Measurements from ENCODE around the gene SLC44A4.

SLC44A4 gene

DNA sequence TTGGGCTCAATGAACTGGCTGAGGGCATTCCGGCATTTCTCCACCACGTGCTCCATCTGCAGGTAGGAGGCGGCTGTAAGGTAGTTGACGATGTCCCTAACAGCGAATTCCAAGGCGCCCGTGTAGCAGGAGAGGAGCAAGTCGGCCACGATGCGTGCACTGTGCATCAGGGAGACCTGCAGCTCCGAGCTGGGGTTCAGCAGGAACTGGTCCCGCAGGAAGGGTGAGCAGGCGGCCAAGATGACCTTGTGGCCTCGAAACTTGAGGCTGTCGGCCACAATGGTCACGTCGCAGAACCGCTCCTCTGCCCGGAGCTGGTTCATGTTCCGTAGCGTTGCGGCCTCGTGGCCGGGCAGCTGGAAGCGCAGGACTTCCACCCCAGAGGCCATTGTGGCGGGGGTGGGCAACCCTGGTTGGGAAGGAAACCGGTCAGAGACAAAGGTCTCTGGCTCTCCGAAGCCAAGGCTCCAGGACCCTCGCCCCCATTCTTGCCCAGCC lies 22.2 kb upstream of the SLC44A4 start:
- DNase-seq, result no peak

DNA sequence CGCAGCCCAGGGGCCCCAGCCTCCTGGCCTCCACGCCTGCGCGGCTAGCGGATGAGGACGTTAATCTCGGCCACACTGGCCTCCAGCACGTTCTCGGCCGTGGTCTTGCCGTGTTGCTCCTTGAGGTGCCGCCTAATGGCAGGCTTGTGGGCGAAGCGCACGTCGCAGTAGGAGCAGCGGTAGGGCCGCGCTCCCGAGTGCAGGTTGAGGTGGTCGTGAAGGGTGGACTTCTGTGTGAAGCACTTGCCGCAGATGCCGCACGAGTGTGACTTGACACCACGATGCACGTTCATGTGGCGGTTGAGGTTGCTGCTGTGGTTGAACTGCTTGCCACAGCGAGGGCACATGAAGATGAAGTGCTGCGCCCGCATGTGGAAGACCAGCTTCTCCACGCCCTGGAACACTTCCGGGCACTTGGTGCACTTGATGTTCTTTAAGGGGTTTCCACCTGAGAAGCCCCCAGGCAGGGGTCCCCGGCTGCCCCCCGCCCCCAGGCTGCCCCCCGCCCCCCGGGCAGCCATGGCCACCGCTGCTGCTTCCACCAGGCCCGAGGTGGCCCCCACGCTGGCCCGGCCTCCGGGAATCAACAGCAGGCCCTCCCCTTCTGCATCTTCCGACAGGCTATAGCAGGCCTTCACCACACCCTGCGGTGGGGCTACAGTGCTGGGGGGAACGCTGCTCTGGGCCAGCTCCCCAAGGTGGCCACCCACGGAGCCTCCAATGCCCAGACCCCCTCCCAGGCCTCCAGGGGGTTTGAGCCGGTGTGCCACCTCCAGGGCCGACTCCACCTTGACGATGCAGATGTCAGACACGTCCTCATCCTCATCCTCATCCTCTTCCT lies 21.3 kb upstream of the SLC44A4 start:
- DNase-seq, result no peak

DNA sequence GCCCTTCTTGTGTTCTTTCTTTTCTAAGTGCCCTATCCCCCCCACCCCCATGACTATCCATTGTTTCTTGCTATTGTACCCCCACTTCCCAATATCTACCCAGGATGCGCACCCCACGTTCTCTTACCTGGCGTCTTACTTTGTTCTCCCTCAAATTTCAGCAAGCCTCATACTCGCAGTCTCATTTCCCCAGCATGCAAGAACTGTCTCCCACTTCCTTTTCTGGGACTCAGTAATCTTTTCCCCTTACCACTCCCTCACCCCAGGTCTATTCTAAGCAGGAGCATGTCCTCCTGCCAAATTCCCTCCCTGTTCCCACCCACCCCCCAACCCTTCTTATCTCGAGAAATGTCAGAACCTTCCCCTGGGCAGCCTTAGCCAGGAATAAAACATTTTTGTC lies 20.4 kb upstream of the SLC44A4 start:
- no peak for DNase-seq

DNA sequence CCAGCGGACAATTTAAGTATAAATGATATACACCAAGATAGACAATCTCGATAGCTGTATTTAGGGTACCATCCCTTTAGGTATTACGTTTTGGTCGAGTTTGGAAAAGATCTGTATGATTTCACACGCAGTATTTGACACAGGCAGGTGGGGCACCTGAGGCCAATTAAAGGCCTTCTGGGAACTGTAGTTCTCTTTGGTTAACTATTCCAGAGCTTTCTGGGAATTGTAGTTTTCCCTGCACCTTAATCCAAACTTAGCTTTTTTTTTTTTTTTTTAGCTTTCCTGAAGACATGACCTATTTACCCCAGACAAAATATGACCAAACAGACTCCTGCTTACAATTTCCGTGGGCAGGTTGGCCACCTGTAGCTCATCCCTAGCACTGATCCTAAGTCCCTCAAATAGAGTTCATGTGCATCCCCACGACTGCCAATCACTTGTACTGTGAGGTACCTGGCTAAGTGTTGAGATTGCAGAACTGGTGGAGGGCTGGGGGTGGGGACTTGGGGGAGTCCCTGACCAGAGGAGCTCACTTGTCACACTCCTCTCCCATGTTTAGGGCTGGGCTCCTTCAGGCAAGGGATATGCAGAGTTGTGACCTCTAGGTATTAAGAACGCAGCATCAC lies 19.7 kb upstream of the SLC44A4 start:
- peak; percentile 18 for DNase-seq

DNA sequence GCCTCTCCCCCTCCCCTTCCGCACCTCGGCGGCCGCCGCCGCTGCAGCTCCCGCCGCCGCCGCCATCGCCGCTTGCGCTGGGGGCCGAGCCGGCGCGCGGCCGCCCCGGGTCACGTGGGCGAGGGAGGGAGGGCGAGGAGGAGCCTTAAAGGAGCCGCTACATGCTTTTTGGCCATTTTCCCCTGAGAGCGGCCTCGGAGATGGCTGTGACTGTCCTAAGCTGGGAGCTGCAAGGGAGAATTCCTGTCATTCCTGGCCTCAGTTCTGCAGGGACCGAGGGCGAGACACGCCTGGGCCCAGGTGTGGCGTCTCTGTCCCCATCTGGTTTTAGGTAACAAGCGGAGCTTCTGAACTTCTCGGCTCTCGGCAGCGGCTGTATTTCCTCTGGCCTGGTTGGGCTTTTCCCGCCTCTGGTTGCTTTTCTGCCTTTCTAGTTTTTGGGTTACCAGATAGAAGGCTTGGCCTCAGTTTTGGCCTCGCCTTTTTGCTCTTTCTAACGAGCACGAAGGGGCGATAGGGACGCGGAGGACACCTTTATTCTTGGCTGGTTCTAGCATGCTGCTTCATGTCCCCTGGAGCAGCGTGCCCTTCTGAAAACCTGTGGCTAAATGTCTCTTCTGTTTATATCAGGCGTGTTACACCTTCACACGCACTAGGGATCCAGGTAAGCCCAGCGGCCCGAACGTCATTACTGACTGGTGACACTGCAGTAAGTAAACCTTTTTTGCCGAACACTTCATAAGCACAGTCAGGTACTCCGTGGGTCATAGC lies 19.0 kb upstream of the SLC44A4 start, which contains the start of gene EHMT2:
EHMT2 (minus strand) TSS at position 87 of the 771 bp plus-strand sequence; CDS start at position 66, 21 bp downstream.
- DNase-seq, result peak; percentile 76

DNA sequence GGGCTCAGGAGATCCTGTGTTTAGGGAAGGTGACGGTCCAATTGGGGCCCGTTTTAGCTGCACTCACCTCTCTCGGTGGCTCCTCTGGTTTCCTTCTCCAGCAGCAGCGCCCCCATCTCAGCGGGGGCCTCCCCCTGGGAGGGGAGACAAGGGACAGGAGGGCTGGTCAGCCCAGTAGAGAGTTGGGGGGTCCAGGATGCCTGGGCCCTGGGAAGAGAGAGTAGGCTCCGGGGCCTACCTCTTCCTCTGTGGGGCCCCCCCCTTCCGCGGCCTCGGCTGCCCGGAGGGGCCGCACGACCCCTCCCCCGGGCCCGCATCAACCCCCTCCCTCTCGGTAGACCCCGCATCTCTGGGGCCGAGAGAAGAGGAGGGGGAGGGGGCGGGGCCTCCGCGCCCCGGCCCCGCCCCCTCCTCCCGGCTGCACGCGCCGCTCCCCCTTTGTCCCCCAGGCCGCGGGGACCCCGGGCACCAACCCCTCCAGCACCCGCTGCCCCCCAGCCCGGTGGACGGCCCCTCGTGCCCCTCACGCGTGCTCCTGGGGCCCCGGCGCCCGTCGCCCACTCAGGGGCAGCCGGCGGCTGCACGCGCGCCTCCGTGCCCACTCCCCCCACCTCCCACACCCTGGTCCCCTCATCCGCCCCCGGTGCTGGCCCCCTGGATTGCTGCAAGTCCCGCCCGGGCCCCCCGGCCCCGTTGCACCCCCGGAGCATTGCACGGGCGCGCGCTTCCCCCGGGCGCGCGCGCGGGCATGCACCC lies 18.2 kb upstream of the SLC44A4 start:
- DNase-seq, result no peak

DNA sequence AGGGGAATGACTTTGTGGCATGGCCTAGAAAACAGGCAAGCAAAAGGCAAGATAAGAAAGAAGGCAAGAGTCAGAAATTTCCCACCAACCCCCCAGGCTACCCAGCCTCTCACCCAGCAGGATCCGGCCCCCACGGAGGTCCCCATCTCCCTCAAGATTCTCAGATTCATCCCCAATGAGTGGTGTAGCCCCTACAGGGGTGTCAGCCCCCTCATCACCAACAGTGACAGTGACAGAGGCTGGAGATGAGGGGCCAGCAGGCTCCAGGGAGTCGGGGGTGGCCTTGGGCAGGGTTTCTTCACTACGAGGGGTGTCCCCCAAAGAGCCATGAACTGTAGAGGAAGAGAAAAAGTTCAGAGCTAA lies 17.7 kb upstream of the SLC44A4 start:
- no peak for DNase-seq

DNA sequence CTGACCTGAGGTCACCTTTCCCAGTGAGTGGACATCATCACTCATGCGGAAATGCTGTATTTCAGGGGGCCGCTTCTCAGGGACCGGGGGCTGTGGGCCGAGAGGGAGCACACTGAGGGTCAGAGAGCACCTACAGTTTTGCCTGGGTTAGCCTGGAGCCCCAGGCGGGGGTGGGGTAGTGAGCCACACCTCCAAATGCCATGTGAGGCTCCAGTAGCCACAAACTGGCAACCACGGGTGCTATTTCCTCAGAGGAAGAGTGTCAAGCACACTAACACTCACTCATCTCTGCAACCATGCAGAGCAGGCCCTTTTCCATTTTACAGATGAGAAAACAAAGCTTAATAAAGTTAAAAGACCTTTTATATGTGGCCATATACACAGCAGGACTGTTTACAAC lies 14.0 kb upstream of the SLC44A4 start:
- no peak for DNase-seq

DNA sequence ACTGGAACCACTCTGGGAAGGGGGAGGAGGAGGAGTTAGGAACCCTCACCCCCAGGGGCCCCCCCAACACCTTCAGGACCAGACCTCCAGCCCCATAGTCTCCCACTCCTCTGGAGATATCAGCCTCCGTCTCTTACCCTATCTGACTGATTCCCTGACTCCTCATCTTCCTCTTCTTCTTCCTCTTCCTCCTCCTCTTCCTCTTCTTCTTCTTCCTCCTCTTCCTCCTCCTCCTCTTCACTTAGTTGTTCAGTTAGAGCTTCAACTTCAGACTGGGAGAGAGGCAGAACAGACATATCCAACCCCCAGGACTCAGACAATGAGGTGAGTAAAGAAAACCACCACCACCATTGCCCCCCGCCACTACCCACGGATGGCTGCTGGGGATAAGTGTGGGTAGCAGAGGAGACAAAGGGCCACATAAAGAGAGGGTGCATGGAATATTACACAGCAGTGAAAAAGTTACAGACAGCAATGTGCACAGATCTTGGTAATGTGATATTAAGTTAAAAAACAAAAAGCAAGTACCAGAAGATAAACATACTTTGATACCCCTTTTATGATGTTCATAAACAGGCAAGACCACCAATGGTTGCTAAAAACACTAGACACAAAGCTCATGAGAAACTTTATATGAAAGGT lies 10.7 kb upstream of the SLC44A4 start:
- DNase-seq, result no peak

DNA sequence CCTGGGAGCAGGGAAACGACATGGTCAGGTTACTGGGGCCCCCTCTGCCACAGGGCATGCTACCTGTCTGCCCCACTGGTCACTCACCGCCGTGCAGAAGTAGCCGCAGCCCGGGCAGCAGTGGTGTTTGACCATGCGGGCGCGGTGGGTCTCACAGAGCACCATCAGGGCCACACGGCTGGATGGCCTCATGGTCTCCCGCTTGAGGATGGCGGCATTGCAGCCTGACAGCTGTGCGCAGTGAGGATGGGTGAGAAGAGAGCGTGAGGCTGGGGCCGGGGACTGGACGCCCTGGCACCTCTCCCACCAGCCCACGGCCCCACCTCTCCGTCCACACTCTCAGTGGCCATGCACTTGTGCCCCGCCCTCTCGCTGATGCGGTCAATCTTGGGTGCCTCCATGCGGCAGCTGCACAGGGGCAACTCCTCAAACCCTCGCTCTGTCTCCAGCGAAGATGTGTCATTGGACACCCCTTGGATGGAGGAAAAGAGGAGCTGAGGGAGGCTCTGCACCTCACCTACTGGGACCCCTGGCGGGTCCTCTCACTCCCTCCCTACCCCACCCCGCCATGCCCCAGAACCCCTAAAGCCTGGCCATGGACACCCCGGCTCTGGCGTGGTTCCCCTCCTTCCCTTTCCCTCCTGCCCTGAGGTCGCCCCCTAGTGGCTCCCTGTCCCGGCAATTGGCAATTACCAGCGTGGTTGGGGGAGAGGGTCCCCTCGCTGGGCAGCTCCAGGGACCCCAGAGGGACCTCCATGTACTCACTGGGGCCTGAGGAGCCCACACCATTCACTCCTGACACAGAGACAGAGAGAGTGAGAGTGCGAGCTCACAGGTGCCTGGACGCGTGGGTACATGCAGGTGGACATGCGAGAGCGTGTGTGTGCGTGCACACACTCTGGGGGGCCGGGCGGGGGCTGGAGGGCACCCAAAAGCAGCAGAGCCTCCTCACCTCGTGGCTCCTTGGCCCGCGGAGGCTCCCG lies 9.8 kb upstream of the SLC44A4 start:
- DNase-seq, result peak; percentile 53

DNA sequence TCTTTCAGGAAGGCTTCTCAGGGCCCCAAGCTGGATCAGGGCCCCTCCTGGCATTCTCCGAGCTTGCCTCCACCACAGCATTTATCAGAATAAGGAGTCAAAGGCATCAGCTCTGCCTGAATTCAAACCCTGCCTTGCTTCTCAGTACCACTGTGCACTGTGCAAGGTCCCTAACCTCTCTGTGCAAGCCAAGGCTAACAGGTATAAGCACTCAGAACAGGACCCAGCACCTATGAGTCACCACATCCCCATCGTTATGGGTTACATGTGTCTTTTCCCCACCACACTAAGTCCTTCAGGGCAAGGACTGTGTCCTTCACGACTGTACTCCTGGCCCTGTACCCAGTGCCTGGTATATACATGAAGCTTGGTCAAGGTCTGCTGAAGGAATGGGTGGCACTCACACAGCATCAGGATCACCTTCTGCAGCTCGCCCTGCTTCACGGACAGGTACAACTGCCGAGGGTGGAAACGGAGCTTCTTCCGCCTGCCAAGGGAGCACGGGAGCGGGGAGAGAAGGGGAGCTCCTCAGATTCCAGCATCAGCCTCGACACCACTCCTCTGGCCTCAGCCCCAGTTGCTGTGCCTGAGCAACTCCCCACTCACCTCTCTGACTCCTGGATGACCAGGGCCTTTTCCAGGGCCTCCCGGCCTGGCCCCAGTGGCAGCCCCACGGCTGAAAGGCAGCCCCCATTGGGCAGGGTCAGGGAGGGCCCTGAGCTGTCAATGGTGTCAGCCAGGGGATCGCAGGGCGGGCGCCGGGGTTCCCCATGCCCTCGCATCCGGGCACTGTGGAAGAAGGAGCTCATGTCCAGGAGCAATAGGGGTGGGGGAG lies 8.6 kb upstream of the SLC44A4 start:
- no peak for DNase-seq

DNA sequence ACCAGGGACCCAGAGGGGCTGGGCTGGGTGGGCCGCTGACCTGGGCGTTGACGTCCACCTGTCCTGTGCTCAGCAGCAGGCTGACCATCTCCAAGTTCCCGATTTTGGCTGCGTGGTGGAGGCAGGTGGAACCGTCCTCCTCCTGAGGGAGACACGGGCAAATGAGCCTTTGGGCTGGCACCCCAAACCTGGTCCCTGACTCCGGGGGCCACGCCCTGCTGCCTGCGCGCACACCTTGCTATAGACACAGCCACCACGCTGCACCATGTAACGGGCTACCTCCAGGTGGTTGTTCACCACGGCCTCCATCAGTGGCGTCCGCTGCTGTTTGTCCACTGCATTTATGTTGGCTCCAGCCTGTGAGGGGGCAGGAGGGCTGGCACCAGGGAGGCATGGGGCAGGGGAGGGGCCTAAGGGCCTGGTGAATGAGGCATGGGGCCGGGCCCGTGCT lies 7.8 kb upstream of the SLC44A4 start:
- DNase-seq, result no peak

DNA sequence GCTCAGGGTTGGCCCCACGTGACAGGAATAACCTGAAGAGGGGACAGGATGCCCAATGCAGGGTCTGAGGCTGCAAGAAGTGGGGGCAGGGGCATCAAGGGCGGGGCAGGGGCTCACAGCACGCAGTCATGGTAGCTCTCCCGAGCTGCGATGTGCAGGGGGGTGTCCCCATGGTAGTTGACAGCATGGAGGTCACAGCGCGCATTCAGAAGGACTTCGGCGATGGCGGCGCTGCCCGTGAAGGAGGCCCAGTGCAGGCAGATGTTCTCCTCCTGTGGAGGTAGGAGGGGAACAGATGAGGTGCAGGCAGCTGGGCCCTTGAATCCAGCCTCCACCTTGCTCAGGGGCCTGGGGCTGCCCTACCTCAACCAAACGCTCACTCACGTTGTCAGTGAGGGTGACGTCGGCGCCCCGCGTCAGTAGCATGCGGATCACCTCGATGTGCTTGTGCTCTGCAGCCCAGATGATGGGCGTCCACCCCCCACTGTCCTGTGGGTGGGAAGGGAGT lies 5.8 kb upstream of the SLC44A4 start:
- DNase-seq, result no peak

DNA sequence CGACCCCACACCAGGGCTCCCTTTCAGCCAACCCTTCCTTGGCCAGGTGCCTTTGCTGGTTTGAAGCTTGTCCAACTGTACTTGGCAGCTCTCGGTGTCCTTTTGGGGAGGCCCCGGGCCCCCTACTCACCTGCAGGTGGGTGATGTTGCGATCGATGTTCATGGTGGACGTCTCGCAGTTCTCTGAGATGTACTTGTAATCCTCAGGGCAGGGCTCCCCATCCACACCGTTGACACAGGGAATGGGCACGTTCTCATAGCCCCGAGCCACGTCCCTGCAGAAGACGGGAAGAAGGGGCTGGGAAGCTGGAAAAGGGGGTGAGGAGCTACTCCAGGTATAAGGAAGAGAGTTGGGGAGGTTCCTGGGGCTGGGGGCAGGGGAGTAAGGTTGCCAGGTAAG lies 4.9 kb upstream of the SLC44A4 start:
- DNase-seq, result no peak

DNA sequence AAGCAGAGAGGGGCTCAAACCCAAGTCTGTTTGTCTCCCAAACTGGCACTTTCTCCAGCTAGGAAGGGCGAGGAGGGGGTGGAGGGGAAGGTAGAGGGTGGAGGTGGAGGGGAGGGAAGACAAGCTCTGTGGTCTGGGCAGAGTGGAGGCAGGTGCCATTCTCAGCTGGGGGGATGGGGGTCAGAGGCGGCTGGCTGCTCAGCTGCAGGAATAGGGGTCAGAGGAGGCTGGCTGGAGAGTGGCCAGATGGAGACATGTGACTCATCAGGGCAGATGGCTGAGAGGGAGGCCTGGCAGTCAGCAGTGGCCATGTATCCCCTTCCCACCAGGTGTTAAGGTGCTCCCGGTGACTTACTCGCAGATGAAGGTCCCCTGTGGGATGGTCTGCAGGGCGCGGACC lies 3.5 kb upstream of the SLC44A4 start:
- DNase-seq, result no peak

DNA sequence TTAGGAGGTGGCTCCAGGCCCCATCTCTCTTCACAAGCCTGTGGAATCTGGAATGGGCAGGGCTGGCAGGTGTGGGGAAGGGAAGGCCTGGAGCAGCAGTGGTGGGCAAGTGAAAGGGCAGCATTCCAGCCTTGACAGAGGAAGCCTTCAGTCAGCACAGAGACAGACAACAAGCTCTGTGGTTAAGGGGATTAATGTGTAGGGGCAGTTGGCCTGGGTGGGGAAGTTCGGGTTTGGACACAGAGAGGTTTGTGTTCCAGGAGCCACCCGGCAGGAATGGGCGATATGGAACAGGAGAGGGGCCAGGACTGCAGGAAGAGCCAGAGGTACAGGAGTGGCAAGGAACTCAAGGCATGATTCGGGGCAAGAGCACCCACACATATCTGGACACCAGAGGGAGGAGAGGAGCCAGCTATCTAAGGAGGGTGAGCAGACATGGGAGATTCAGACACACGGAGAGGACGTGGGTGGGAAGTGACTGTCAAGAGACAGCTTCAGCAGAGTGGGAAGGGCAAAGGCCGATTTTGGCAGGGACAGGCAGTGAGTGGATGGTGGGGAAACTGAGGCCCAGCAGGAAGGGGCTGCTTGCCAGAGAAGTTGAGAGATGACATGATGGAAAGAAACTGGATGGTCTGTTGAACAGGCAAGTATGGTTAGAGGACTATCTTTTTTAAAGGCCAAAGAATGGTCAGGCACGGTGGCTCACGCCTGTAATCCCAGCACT lies 2.5 kb upstream of the SLC44A4 start:
- DNase-seq, result no peak

DNA sequence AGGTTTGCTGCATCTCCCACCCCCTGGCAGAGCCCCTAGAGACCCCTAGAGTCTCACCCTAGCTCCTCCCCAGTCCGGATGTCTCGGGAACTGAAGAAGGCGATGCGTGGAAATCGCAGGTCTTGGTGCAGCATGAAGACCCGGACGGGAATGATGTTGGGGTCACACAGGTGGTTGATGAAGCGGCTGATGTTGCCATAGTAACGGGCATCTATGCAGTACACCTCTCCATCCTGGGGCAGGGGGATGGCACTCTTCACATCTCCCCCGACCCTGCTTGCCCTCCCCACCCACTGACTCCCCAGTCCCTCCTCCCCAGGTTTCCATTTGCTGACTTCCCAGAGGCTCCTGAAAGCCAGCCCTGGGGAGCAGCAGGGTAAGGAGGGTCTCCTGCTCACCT lies 1.8 kb upstream of the SLC44A4 start:
- no peak for DNase-seq

DNA sequence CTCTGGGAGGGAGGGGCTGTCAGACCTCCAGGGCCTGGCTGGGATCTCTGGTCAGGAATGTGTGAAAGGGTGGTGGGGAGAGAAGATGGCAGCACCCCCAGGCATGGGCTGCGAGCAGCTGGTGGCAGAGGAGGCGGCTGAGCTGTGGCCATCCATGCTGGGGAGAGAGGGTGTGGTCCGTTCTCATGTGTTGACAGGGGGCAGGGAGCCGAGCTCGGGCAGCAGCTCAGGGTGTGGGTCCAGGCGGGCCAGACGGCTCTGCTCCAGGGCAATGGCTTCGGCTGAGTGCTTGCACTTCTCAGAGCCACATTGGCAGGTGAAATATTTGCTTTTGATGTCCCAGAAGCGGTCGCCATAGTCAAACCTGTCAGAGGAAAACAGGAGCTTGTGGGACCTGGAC lies 1.1 kb upstream of the SLC44A4 start:
- no peak for DNase-seq

DNA sequence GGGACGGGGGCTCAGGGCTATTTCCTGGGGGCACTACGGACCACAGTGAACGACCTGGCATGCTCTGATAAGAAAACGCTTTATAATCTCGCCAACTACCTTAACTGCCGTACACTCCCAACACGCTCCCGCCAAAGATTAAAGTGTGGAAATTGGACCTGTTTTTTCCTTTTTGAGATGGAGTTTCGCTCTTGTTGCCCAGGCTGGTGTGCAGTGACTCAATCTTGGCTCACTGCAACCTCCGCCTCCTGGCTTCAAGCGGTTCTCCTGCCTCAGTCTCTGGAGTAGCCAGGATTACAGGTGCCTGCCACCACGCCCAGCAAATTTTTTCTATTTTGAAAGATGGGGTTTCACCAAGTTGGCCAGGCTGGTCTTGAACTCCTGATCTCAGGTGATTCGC lies 346 bp upstream of the SLC44A4 start:
- no peak for DNase-seq
